GM12892 (cell line): ENCODE results near the gene SLC17A9. TPM values are rescaled to one million over a fixed set of nuclear protein-coding genes. Genes with fewer than 3 reads are reported as not detected.
A peak's percentile ranks its signal among the peaks of the same experiment; 100 is the strongest.

ENCODE experiments used
- DNase-seq: peaks from one replicate; pipeline ENCODE4 v3.0.0; 2011; ENCODE audit not compliant: insufficient read length
- FAIRE-seq: peaks from 2 replicates; lab custom pipeline; 2011; peaks lifted over from hg19 to GRCh38; lab: Jason Lieb, UNC
- POLR2A ChIP-seq: IDR thresholded peaks from 2 replicates; pipeline ENCODE4 v1.6.1; 2011; ENCODE audit warnings: low read depth, low read length, control low read depth
- POLR2AphosphoS5 ChIP-seq: IDR thresholded peaks from 2 replicates; pipeline ENCODE4 v1.6.1; 2011; ENCODE audit warnings: low read depth, low read length, control low read depth
- TAF1 ChIP-seq: IDR thresholded peaks from 2 replicates; pipeline ENCODE4 v1.6.1; 2011; ENCODE audit warnings: low read depth, mild to moderate bottlenecking, control low read depth, low read length, borderline replicate concordance
- polyA plus RNA-seq: library from polyadenylated mRNA; unstranded; fragments of >200 nt; gene quantifications from one replicate; pipeline ENCODE4 v1.2.1, GENCODE V29; 2012; ENCODE audit warnings: missing spikeins, inconsistent platforms; ENCODE audit not compliant: missing spikeins

The SLC17A9 gene, protein sequence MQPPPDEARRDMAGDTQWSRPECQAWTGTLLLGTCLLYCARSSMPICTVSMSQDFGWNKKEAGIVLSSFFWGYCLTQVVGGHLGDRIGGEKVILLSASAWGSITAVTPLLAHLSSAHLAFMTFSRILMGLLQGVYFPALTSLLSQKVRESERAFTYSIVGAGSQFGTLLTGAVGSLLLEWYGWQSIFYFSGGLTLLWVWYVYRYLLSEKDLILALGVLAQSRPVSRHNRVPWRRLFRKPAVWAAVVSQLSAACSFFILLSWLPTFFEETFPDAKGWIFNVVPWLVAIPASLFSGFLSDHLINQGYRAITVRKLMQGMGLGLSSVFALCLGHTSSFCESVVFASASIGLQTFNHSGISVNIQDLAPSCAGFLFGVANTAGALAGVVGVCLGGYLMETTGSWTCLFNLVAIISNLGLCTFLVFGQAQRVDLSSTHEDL
- polyA plus RNA-seq = 45.0 TPM

DNA sequence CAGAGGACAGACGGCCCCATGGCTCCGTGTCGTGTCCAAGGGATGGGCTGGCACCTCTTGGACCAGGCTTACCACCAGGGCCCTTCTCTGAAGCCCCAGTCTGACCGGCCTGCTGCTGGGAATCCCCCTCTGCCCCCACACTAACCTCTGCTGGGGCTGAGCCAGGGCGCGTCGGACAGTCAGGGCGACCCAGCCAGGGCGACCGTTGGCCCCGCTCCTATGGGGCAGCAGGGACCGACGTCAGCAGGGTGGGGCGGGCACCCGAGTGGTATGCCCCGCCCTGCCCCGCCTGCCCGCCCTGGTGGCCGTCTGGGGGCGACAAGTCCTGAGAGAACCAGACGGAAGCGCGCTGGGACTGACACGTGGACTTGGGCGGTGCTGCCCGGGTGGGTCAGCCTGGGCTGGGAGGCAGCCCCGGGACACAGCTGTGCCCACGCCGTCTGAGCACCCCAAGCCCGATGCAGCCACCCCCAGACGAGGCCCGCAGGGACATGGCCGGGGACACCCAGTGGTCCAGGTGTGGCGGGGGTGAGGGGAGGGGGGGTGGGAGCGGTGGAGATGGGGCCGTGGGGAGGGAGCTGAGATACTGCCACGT is at the start of gene SLC17A9:
Gene SLC17A9, plus strand, starts transcription at position 337 of the 595 bp plus-strand sequence. Its CDS starts 122 bp downstream, at position 459.
- 0 out of 2 replicates have a peak, but pooled peaks have one; percentile 9 for TF ChIP-seq TAF1
- no peak for TF ChIP-seq POLR2AphosphoS5
- peak; percentile 59; the same call in 1 of the 2 replicates for TF ChIP-seq POLR2A
- FAIRE-seq = peak; percentile 70
- DNase-seq = peak; percentile 91

DNA sequence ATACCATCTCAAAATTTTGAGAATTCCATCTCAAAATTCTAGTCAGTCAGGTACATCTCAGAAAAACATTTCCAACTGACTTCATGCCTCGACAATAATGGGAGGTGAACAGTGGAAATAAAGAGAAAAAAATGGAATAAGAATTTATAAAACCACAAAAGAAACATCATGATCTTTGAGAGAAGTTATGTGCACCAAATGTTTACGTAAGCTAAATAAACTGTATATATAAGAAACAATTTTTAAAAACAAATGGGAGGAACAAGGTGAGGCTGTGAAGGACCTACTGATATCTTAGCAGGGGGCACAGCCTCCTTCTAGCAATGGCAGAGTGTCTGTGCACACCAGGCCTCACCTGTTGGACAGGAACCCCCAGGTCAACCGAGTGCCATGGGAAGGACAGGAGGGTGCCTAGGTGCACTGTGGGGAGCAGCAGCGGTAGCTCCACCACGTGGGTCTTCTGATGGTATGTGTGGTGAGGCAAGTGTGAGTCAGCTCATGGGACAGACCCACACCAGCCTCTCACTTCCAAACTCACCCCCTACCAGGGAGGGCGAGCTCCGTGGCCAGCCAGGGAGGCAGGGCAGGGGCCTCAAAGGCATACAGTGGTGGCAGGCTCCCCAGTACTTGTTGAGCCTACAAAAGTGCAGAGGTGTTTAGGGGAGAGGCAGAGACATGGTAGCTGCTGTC is 49.4 kb upstream of the SLC17A9 start:
- DNase-seq (no peak), FAIRE-seq (no peak)
- TF ChIP-seq POLR2AphosphoS5 (no peak), POLR2A (peak; percentile 27; the same call in 1 of the 2 replicates)

DNA sequence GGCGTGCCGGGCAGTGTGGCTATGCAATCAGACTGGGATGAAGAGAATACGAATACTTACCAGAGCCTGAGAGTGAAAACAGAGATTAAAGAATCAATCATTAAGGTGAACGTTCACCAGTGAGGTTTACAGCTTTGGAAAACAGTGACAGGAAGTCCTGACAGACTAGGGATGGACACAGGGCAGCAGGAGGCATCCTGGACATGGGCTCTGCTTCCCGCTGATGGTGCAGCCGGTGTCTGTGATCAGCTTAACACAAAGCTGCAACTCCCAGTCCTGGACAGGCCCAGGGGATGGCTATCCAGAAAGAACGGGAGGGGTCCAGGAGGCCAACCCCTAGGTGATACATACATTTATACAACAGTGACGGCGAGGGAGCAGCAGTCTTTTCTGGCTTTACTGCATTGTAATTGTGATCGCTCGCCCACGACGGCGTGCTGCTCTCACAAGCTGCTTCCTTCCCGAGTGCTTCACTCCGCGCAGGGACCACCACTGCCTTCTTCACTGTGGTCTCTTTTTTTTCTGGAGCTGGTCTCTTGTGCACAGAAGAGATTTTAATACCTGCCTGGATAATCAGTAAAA is 46.9 kb upstream of the SLC17A9 start:
- DNase-seq = no peak
- no peak for FAIRE-seq
- 0 out of 2 replicates have a peak, but pooled peaks have one; percentile 24 for TF ChIP-seq POLR2AphosphoS5
- no peak for TF ChIP-seq TAF1

DNA sequence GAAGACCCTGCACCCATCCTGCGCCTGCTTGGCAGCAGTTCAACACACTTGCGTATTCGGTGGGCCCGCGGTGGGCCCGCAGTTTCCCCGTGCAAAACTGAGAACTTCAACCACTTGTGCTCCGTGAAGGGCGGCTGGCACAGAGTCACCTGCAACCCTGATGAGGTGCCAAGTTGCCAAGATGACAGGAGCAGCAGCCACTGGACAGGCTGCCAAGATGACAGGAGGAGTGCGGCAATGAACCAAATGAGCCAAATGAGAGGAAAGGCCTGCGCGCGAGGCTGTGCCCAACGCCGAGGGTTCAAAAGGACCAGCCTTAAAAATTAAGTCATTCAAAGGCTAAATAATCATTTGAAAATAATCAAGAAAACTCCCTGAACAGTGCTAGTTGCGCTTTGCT is 46.3 kb upstream of the SLC17A9 start:
- TF ChIP-seq POLR2AphosphoS5 = no peak
- no peak for TF ChIP-seq POLR2A
- no peak for DNase-seq
- FAIRE-seq = no peak

DNA sequence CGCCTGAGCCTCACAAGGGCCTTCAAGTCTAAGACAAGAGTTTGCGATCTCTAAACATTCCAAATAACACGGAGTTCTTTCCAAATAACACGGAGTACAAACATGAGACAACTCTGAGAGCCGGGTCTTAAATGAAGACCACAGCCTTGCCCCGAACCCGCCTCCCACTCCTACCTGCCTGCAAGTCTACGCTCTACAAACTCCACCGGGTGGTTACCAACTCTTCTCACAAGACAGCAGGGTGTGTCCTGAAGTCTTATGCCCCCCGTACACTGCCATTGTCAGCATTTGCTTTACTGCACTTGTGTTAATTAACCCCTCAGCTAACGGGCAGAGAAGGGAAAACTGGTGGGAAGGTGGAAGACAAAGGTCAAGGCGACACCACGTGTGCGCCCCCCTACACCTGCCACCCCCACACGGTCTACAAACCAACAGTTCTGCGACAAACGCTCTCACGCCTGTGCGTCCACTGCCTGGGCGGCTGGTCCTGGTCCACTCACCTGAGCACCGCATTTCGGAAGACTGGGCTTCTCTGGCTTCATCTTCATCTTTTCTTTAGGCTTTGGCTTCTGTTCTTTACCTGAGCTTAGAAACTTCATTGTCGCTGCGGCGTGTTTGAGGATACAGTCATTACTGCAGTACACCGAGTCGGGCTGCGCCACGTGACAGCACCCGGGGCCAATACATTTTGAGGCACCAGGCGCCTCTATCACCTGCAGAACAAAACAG is 45.7 kb upstream of the SLC17A9 start:
- no peak for DNase-seq
- TF ChIP-seq TAF1 (no peak), POLR2AphosphoS5 (no peak), POLR2A (no peak)
- FAIRE-seq = no peak

DNA sequence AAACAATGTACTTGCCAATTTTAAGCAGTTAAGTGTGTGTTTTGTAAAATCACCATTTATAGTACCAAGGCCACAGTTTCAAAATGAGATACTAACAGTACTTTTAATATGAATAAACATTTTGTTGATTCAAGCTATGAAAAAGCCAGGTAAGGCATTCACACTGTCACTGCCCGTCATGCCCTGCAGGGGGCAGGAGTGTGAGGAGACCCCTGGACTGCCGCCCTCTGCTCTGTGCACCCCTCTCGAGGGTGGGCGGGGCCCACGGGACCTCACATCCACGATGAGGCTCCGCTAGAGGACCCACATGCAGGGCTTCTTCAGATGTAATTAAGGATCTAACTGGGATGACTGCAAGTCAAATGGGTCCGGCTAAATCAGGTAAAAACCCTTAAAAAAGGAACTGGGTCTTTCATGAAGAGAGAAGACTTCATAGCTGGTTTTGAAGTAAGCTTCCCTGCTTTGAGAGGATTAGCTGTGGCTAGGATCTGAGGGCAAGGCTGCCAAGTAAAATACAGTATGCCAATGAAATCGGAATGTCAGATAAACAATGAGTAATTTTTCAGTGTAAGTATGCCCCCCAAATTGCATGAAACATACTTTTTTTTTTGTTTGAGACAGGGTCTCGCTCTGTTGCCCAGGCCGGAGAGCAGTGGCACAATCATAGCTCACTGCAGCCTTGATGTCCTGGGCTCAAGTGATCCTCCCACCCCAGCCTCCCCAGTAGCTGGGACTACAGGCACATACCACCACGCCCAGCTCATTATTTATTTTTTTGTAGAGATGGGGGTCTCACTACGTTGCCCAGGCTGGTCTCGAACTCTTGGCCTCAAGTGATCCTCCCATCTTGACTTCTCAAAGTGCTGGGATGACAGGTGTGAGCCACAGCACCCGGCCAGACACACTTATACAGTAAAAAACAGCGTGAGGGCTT is 44.9 kb upstream of the SLC17A9 start:
- no peak for DNase-seq
- FAIRE-seq = no peak
- TF ChIP-seq TAF1 = no peak
- TF ChIP-seq POLR2A = no peak
- no peak for TF ChIP-seq POLR2AphosphoS5

DNA sequence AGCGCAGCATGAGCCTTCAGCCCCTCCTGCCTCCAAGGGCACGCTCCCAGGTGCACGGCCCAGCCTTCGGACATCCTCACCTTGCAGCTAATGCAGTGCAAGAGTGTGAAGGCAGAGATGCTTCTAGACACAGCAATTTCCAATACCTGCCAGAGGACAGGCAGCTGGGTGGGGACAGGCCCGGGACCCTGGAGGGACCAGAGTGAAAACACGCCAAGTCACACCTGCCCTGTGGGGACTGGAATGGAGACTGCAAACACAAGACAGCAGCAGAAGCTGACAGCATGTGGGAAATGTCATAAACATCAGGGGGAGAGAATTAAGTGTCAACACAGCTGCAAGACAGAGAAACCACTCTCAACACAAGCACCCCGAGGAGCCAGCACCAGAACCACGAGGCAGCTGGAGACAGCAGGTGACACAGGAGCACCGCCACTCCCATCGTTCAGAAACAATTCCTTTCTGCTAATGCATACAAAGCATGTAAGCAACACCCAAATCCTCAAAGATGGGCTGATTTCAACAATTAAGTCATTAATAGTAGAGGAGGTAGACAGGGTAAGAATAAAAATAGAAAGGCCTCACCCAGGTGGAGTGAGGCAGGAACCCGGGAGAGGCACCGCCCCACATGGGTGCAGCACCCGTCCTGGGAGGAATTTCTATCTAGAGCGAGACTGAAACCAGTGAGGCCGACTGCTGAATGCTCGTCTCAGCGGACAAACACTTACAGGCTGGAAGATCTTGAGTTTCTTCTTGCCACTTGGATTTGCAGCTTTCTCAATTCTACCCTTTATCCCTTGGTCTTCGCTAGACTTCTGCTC is 43.3 kb upstream of the SLC17A9 start:
- no peak for FAIRE-seq
- no peak for DNase-seq
- TF ChIP-seq POLR2A = no peak
- no peak for TF ChIP-seq POLR2AphosphoS5
- TF ChIP-seq TAF1 = no peak

DNA sequence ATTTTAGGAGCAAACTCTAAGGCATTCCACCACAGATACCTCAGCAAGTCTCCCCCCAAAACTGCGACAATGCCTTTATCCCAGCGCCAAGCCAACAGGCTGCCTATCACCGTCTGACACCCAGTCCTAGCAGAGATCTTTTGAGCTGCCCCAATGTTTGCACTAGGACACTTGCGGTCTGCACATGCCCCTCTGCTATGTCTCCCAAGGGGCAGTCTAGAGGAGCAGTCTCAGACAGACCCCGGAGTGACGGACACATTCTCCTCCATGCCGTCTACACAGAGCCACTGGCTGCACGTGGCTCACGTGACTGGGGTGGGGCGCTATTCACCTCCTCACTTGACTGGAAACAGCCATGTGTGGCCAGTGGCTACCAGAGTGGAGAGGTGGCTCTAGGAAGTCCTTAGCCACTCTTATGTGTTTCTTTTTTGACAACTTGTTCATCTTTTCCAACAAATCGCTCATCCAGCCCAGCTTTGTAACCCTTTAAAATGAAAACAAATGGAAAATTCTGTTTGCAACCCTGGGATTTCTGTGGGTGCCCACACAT is 42.2 kb upstream of the SLC17A9 start:
- TF ChIP-seq POLR2A = peak; percentile 52
- peak; percentile 45; the same call in 1 of the 2 replicates for TF ChIP-seq POLR2AphosphoS5
- no peak for TF ChIP-seq TAF1
- no peak for FAIRE-seq
- no peak for DNase-seq
